Natural killer cell (primary cell): ENCODE results near the gene CYTH4. TPM values are rescaled to one million over a fixed set of nuclear protein-coding genes. Genes with fewer than 3 reads are reported as not detected.

Experiments
- ATAC-seq, 3 donors: fragments of 150-1000 bp in 2 of 3; fragments of 200-7000 bp in 1 of 3; cut with Tn5 transposase; 1 replicate in 1 of 3; 2 replicates in 2 of 3; pipeline ENCODE4 v1.10.0; 2021; ENCODE audit warnings: mild to moderate bottlenecking in 2 of 3, moderate library complexity in 2 of 3
- DNase-seq, 2 donors: peaks; one replicate each; pipeline versions ENCODE4 v3.0.0 to v3.0.0-alpha.2; 2013 to 2021; ENCODE audit warnings: mixed read lengths in 1 of 2
- H3K27ac ChIP-seq: one replicate; pipeline ENCODE4 v1.5.1; 2013; ENCODE audit warnings: mild to moderate bottlenecking, low read length
- H3K27me3 ChIP-seq: one replicate; pipeline ENCODE4 v1.6.1; 2013; ENCODE audit warnings: low read length; ENCODE audit not compliant: control insufficient read depth, insufficient read depth
- H3K36me3 ChIP-seq: one replicate; pipeline ENCODE4 v1.6.1; 2013; ENCODE audit warnings: low read length; ENCODE audit not compliant: control insufficient read depth, insufficient read depth
- H3K4me1 ChIP-seq: one replicate; pipeline ENCODE4 v1.6.1; 2013; ENCODE audit warnings: low read length; ENCODE audit not compliant: control insufficient read depth, insufficient read depth
- H3K4me3 ChIP-seq: one replicate; pipeline ENCODE4 v1.5.1; 2013; ENCODE audit warnings: low read length
- H3K9me3 ChIP-seq: one replicate; pipeline ENCODE4 v1.6.1; 2013; ENCODE audit warnings: low read length; ENCODE audit not compliant: control insufficient read depth, insufficient read depth
- H3K27ac Mint-ChIP-seq, 2 donors: one replicate each; pipeline ENCODE4 v1.8.0; 2022; ENCODE audit warnings: mild to moderate bottlenecking in 2 of 2, mixed read lengths in 2 of 2, moderate library complexity in 1 of 2
- H3K27me3 Mint-ChIP-seq, 2 donors: one replicate each; pipeline ENCODE4 v1.8.0; 2022; ENCODE audit warnings: low read depth in 2 of 2, mixed read lengths in 2 of 2
- H3K36me3 Mint-ChIP-seq: one replicate; pipeline ENCODE4 v1.8.0; 2022; ENCODE audit warnings: mixed read lengths
- H3K4me1 Mint-ChIP-seq, 2 donors: one replicate each; pipeline ENCODE4 v1.8.0; 2022; ENCODE audit warnings: mixed read lengths in 2 of 2
- H3K4me3 Mint-ChIP-seq: one replicate; pipeline ENCODE4 v1.8.0; 2022; ENCODE audit warnings: mild to moderate bottlenecking, moderate library complexity, mixed read lengths
- H3K9me3 Mint-ChIP-seq, 2 donors: one replicate each; pipeline ENCODE4 v1.8.0; 2022; ENCODE audit warnings: mixed read lengths in 2 of 2
- CTCF ChIP-seq: fragments of 200-600 bp; IDR thresholded peaks from one replicate; pipeline ENCODE4 v1.8.0; 2022; ENCODE audit warnings: antibody characterized with exemption
- WGBS: methylation state at CpG from one replicate; pipeline ENCODE4 v1.1.7; 2013; ENCODE audit warnings: missing lambda C conversion rate; ENCODE audit not compliant: insufficient coverage; 5-methylcytosine and 5-hydroxymethylcytosine counted together
- intact Hi-C: fragments of 100-400 bp; cut with micrococcal nuclease; formaldehyde crosslinking; loops from one replicate; pipeline ENCODE4 v1.14.2; 2022
- total RNA-seq, 4 donors: library from RNA; stranded (reverse); fragments of 120-200 nt in 1 of 4; gene quantifications; one replicate each; pipeline versions ENCODE4 v1.2.3 to v1.2.4, GENCODE V29; 2013 to 2022

CYTH4 gene
- total RNA-seq, 3 donors from 2014 or later (not counting 1 experiment from before 2014, with no cell fraction given) = 219 to 260 (median 249) TPM

- no peaks in the 10 kb centered on the region for H3K27me3 Mint-ChIP-seq
- H3K36me3 Mint-ChIP-seq = peaks cover 7% of the 10 kb centered on the region
- H3K27ac Mint-ChIP-seq = peak overlapping the region; percentile 93
- no peak for ATAC-seq
- no peak overlapping the region for H3K4me3 Mint-ChIP-seq
- Histone ChIP-seq H3K36me3 (peaks cover 70% of the 10 kb centered on the region), H3K27ac (peak overlapping the region; percentile 39), H3K4me3 (no peak overlapping the region), H3K4me1 (peaks cover 97% of the 10 kb centered on the region), H3K9me3 (no peaks in the 10 kb centered on the region), H3K27me3 (no peaks in the 10 kb centered on the region)
- H3K9me3 Mint-ChIP-seq = no peaks in the 10 kb centered on the region
- no peak for DNase-seq
- 84% methylated on average over 10 of the region's 10 CpGs for WGBS
- intact Hi-C loops = no loop called here
- no peak for TF ChIP-seq CTCF
- peaks cover 81 to 91% of the 10 kb centered on the region in 2 donors for H3K4me1 Mint-ChIP-seq
Measured at GRCh38 chr22:37304595-37305343, 22.5 kb downstream of the CYTH4 start.

GRCh38 chr22:37305887-37306286 lies 23.6 kb downstream of the CYTH4 start:
- Histone ChIP-seq H3K9me3 (no peaks in the 10 kb centered on the region), H3K36me3 (peaks cover 71% of the 10 kb centered on the region), H3K4me1 (peaks cover 97% of the 10 kb centered on the region), H3K4me3 (no peak overlapping the region), H3K27ac (peak overlapping the region; percentile 92), H3K27me3 (no peaks in the 10 kb centered on the region)
- TF ChIP-seq CTCF = no peak
- Mint-ChIP-seq H3K9me3 (no peaks in the 10 kb centered on the region), H3K4me3 (peak overlapping the region; percentile 25), H3K27me3 (no peaks in the 10 kb centered on the region), H3K36me3 (peaks cover 7% of the 10 kb centered on the region), H3K4me1 (peaks cover 79 to 91% of the 10 kb centered on the region in 2 donors), H3K27ac (peak overlapping the region; percentile 93)
- no peak for ATAC-seq
- DNase-seq = no peak
- WGBS = 73% methylated on average over 2 of the region's 2 CpGs
- intact Hi-C loops = no loop called here

- 51% methylated on average over 6 of the region's 6 CpGs for WGBS
- Mint-ChIP-seq H3K4me1 (peaks cover 79 to 90% of the 10 kb centered on the region in 2 donors), H3K36me3 (peaks cover 7% of the 10 kb centered on the region), H3K9me3 (no peaks in the 10 kb centered on the region), H3K4me3 (peak overlapping the region; percentile 87), H3K27me3 (no peaks in the 10 kb centered on the region), H3K27ac (peak overlapping the region; percentile 93)
- peaks cover 97% of the 10 kb centered on the region for H3K4me1 ChIP-seq
- H3K36me3 ChIP-seq = peaks cover 74% of the 10 kb centered on the region
- ATAC-seq (no peak), DNase-seq (no peak)
- no peaks in the 10 kb centered on the region for H3K9me3 ChIP-seq
- intact Hi-C loops = no loop called here
- TF ChIP-seq CTCF = no peak
- no peaks in the 10 kb centered on the region for H3K27me3 ChIP-seq
- H3K27ac ChIP-seq = peak overlapping the region; percentile 92
- no peak overlapping the region for H3K4me3 ChIP-seq
Measured at GRCh38 chr22:37306494-37306829, 24.2 kb downstream of the CYTH4 start.
